SU-DHL-6 (cell line): ENCODE data around the gene HAGHL.

Experiments
- EZH2phosphoT487 ChIP-seq: fragments of 200-600 bp; sonication (generic), shearing (Covaris generic); conservative IDR thresholded peaks from 2 replicates; pipeline ENCODE4 v1.6.1; 2018; ENCODE audit warnings: mild to moderate bottlenecking, antibody characterized with exemption, low read length, moderate library complexity, mixed read lengths
- TF ChIP-seq, protein P1 (sequence below): fragments of 200-600 bp; sonication (generic); IDR thresholded peaks from one replicate; pipeline ENCODE4 v1.5.1; 2017; ENCODE audit warnings: antibody characterized with exemption, mild to moderate bottlenecking, low read length, moderate library complexity; ENCODE audit not compliant: insufficient read depth, poor library complexity, severe bottlenecking

DNA sequence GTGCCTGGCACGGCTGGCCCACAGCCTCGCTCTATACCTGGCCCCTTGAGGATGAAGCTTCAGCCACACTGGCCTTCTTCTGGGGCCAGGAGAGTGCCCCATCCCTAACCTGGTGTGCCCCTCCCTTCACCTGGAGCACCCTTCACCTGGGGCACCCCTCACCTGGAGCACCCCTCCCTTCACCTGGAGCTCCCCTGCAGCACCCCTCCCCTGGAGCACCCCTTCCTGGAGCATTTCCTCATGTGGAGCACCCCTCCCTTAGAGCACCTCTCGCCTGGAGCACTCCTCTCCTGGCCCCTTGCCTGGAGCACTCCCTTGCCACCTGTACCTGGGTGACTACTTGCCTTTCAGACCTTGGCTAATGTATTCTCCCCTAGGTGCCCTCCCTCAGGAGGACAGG lies 18.9 kb upstream of the HAGHL start:
- TF ChIP-seq, protein P1, sequence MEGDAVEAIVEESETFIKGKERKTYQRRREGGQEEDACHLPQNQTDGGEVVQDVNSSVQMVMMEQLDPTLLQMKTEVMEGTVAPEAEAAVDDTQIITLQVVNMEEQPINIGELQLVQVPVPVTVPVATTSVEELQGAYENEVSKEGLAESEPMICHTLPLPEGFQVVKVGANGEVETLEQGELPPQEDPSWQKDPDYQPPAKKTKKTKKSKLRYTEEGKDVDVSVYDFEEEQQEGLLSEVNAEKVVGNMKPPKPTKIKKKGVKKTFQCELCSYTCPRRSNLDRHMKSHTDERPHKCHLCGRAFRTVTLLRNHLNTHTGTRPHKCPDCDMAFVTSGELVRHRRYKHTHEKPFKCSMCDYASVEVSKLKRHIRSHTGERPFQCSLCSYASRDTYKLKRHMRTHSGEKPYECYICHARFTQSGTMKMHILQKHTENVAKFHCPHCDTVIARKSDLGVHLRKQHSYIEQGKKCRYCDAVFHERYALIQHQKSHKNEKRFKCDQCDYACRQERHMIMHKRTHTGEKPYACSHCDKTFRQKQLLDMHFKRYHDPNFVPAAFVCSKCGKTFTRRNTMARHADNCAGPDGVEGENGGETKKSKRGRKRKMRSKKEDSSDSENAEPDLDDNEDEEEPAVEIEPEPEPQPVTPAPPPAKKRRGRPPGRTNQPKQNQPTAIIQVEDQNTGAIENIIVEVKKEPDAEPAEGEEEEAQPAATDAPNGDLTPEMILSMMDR: no peak
- TF ChIP-seq EZH2phosphoT487: no peak
